GM19328 (cell line): Measurements from ENCODE around the gene UQCR10.
"Not testable (repeated sequence)": the region's sequence is repeated elsewhere in the genome, so short reads cannot be mapped to it uniquely, and the experiment has no call there.

ENCODE experiments used
- ATAC-seq: cut with Tn5 transposase; IDR thresholded peaks from one replicate; pipeline ENCODE4 v1.9.1; 2021; ENCODE audit warnings: mild to moderate bottlenecking, moderate library complexity; ENCODE audit not compliant: unreplicated experiment

UQCR10 gene

DNA sequence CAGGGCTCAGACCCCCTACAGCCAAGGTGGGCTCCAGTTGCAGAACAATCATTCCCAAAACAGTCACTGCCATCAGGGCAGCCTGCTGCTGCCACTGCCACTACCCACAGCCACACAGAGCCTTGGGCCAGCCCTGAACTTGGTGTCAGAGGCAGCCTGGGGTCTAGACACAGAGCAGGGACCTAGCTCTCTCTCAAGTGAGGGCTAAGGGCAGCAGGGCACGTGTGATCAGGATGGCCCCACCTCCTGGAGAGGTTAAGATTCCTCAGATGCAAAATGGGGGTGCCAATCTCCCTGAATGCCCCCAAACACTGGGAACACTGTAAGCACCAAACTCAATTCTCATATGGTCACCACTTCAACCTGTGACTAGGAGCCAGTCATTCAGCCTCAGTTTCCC, 31.8 kb upstream of the UQCR10 start:
- ATAC-seq: no peak

DNA sequence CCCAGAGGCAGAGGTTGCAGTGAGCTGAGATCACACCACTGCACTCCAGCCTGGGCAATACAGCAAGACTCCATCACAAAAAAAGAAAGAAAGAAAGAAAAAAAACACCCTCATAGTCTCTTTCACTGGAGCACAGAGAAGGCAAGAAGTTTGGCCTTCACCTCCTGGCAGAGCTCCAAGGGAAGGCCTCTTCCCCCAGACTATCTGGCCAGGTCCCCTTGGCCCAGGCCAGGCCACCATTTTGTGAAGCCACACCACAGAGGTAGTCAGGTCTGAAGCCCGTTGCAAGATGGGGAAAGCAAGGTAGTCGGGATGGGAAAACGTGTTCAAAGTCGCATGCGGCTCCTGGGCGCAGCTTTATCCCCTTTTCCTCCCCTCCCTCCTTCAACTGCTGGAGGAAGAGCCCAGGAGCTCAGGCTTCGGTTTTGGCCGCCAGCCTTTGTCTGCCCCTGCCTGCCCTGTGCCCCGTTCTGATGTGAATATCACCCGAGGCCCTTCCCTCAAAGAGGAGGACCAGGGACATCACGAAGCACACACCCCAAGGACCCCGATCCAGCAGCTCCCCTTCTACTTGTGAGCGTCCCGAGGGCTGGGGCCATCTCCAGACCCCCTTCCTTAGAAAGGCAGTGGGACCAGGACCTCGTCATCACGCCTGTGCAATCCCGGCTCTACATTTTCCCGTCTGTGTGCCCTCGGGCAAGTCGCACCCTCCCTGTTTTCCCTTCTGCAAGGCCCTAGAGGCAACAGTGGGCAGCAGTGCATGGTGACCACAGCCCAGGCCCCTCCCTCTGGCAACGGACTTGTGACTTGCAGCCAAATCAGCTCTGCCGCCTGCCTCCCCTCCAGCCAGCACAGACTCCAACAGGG, 29.7 kb upstream of the UQCR10 start:
- no peak for ATAC-seq

DNA sequence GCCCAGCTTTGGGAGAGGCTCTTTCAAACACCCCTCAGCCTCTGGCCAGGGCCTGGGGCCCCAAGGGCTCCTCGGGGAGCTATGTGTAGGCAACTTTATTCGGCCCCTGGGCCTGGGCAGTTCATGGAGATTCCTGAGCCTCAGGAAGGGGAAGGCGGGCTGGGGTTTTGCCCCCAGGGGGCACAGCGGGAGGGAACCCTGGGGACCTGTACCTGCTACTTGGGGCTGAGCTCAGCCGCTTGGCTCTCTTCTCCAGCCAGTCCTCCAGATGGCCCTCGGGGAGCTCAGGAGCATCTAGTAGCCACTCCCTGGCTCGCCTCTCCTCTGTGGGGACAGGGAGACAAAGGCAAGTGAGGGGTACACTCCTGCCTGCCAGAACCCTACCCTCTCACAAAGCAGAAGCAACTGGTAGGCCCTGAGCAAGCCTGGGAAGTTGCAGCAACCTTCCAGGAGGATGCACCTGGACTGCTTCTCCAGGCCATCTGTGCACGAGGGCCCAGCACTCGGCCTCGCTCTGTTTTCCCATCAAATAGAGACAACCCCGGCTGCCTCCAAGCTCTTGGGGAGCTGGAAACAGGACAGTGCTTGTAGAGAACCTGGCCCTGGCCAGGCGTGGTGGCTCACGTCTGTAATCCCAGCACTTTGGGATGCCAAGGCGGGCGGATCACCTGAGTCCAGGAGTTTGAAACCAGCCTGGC, 28.9 kb upstream of the UQCR10 start:
- ATAC-seq: no peak

GRCh38 chr22:29739346-29739875, 27.8 kb upstream of the UQCR10 start:
- ATAC-seq: no peak

DNA sequence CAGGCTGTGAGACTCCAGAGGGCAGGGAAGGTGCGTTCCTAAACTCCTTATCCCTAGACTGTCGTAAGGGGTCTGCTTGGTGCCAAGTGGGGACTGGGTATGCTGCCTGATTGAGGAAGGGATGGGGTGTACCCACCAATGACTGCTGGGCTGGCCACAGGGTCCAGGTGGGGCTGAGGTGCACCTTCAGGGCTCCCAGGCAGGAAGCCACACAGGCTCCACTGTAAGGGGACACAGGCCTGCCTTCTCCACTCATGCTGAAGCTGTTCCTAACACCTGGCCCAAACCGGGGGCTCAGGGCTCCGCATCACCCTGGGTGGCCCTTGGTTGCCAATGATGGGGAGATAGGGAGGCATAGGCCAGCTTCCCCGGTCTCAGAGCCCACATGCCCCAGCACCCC, 27.0 kb upstream of the UQCR10 start:
- ATAC-seq: no peak

DNA sequence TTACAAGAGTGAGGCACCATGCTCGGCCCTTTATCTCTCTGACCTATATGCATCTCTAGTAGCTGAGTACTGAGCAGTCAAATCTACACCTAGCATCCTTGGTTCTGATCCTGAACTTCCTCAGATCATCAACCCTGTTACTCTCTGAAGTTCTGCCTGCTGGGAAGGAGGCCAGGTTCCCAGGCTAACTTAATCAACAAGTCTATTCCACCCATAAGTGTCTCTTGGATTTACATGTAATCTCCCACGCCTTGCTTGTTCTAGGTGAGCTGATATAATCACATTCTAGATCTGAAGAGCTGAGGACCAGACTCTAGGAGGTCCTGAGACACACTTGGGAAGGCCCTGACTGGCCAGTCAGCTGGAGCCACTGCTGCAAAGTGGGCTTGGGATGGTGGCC, 25.2 kb upstream of the UQCR10 start:
- no peak for ATAC-seq

- no peak for ATAC-seq
Measured at GRCh38 chr22:29742326-29742725, 24.8 kb upstream of the UQCR10 start.

DNA sequence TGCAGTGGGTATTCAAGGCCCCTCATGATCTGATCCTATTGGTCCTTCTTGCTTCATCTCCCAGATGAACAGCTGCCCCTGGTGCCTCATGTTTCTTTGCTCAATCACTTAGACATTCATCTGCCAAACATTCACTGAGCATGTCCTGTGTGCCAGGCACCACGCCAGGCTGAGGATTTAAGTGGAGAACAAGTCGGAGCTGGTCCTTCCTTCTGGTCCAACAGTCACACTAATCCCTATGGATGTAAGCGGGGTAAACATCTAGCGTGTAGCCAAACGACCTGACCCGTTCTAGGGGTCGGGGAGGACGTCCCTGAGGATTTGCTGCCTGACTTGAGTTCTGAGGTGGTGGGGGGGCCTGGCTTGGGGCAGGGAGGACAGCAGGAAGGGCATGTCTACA, 22.3 kb upstream of the UQCR10 start:
- ATAC-seq: no peak

DNA sequence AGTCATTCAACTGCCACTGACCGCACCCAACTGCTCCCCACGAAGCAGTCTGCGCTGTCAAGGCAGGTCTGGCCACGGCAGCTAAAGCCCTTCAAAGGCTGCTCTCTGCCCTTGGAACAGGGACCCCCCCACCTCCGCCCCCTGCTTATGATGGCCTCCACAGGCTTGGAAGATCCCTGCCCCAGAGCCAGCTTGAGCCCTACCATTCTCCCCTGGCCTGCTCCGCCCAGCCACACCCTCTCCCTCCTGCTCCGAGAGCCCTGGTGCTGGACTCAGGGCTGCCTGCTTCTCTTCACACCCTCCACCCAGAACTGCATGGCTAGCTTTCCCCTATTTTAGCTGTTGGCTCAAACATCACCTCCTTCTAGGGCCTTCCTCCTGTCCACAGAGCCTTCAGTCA, 19.3 kb upstream of the UQCR10 start:
- ATAC-seq: no peak

GRCh38 chr22:29748248-29748893, 18.8 kb upstream of the UQCR10 start:
- ATAC-seq: no peak

DNA sequence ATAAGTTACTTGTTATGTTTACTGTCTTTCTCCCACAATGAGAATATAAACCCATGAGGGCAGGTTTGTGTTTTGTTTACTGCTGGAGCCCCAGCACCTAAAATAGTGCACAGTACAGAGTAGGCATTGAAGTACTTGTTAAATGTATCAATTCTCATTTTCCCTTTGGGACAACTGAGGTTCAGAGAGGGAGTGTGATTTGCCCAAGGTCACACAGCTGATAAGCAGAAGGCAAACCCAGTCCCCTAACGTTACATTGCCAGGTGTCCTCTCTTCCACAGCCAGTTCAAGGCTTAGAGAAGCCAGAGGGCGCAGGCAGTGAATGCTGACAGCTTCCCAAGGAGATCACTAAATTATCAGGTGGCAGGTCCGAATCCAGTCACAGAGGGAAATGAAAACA, 17.1 kb upstream of the UQCR10 start:
- no peak for ATAC-seq

DNA sequence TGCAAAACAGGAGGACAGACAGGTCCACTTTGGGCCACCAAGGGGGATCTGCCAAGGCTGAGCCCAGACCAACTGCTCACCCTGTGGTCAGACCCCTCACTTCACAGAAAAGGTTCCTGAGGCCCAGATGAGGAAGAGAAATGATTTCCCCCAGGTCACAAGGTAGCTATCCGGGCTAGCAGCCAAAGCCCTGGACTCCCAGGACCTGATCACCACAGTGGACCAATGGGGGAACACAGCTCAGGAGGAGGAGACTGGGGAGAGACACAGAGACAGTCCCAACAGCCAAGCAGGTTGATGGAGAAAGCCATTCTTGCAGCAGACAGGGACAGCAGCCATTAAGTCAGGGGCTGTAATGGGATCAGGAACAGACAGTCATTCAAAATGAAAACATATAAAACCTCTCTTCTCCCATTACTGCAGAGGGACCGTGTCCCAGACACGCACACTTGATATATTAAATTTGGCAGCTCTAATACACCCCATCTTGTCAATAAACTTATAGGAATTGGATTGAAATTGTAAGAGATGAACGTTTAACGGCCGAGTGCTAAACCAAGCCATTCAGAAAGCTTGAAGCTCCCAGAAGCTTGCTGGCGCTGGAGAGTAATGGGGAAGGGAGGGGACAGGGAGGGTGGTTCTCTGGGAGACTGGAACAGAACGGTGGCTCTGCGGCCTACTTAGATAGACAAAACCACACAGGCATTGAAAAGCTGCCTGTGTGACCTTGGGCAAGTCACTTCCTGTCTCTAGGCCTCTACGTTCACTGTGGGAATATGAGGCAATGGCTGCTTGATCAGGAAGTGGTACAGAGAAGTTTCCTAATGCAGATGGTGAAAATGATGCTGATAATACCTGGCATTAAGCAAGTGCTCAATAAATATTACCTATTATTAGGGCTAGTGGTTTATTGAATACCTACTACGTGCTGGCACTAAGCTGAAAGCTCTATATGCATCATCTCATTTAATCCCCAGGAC, 16.3 kb upstream of the UQCR10 start:
- ATAC-seq: no peak

GRCh38 chr22:29751669-29752068, 15.5 kb upstream of the UQCR10 start:
- no peak for ATAC-seq

DNA sequence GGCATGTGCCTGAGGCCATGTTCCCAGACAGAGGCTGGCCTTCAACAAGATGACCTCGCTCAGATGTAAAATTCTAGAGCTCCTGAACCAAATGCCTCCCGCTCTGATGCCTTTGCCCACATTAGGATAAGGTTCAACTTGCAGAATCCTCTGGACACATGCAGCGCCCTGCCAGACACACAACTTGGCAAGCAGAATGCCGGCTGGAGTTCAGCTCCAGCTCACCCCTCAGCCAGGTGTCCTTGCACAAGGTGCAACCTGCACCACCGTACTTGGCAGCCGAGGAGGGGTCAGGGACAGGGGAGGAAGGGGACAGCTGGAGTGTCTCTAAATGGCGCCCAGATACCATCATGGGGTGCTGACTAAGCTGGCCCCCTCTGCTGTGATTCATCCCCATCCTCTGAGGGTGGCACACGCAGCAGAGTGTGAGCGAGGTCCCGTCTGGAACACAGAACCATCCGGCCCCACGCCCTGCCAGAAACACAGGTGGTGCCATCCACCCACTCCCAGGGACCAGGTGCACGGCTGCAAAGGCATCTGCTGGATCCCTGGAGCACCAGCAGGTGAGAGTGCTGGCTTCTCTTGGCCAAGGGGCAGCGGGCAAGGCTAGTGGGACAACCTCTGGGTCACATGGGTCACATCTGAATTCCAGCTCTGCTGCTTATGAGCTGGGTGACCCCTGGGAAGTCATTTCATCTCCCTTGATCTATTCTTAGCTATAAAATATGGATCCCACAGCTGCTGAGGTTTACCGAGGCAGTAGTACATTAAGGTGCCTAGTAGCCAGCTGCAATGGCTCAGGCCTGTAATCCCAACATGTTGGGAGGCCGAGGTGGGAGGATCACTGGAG, 13.1 kb upstream of the UQCR10 start:
- ATAC-seq: no peak

DNA sequence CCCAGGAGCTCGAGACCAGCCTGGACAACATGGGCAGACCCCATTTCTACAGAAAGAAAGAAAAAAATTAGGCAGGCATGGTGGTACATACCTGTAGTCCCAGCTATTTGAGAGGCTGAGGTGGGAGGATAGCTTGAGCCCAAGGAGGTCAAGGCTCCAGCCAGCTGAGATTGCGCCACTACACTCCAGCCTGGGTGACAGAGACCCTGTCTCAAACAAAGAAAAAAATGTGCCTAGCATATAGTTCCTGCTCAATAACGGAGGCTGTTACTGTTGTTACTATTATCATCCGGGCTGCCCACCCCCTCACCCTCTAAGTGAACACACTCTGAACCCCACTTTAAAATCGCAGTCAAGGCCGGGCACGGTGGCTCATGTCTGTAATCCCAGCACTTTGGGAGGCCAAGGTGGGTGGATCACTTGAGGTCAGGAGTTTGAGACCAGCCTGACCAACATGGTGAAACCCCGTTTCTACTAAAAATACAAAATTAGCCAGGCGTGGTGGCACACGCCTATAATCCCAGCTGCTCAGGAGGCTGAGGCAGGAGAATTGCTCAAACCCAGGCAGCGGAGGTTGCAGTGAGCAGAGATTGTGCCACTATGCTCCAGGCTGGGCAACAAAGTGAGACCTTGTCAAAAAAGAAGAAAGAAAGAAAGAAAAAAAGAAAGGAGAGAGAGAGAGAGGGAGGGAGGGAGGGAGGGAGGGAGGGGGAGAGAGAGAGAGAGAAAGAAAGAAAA, 12.3 kb upstream of the UQCR10 start:
- not testable (repeated sequence) for ATAC-seq

DNA sequence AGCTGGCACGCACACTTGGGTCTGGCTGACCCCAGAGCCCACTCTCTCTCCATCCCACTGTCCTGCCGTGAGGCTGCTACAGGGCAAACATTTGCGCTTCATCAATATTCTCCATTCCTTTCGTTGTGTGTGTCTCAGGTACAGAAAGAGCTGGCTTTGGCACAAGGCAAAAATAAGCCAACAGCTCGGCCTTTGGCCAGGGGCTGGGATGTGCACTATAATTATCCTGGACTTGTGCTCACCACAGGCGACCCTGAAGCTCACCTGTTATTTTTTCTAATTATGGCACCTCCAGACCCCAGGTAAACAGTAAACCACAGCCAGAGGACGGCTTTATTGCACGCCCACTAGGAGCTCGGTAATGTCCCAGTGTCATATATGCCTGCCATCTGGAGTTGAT, 11.3 kb upstream of the UQCR10 start:
- ATAC-seq: no peak

DNA sequence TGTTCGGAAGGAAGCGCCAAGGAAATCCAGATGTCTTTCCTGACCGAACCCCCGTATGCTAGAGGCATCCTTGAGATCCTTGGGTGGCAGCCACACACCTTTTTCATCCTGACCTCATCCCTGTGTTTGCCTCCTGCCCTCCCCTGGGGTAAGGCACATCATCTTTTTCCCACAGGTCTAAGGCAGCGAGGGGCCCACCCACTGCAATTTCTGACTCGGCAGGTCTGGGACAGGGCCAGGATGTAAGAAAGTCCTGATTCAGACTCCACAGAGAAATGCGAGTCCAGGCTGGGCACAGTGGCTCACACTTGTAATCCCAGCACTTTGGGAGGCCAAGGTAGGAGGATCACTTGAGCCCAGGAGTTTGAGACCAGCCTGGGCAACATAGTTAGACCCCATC, 10.8 kb upstream of the UQCR10 start:
- ATAC-seq: no peak

GRCh38 chr22:29757096-29757495, 10.1 kb upstream of the UQCR10 start:
- no peak for ATAC-seq

GRCh38 chr22:29758068-29758622, 9.0 kb upstream of the UQCR10 start:
- no peak for ATAC-seq
